H1 (cell line): ENCODE measurements around the gene PLAU. TPM values are rescaled to one million over a fixed set of nuclear protein-coding genes. Genes with fewer than 3 reads are reported as not detected.

Experiments used
- CTCF ChIA-PET: fragments of 300-600 bp; sonication (Branson Sonifier 250); formaldehyde crosslinking; loops from one replicate; lab custom pipeline; 2021; ENCODE audit not compliant: partially characterized antibody; lab: Charles Lee
- POLR2A ChIA-PET: fragments of 300-600 bp; sonication (Branson Sonifier 250); formaldehyde crosslinking; loops from one replicate; lab custom pipeline; 2021; ENCODE audit warnings: inconsistent platforms; ENCODE audit not compliant: partially characterized antibody; lab: Charles Lee
- DNase-seq, 2 experiments: peaks; one replicate each; pipeline versions ENCODE4 v3.0.0 to v3.0.0-alpha.2; 2010 to 2022; ENCODE audit warnings: low spot score in 2 of 2, low read depth in 1 of 2, mixed read lengths in 1 of 2
- FAIRE-seq: peaks from 2 replicates; lab custom pipeline; 2011; peaks lifted over from hg19 to GRCh38; lab: Jason Lieb, UNC
- H2AFZ ChIP-seq: 2 replicates; pipeline ENCODE4 v1.8.1; 2012; ENCODE audit warnings: low read length, inconsistent platforms
- H2AK5ac ChIP-seq: 2 replicates; pipeline ENCODE4 v1.6.1; 2013; ENCODE audit warnings: low read depth, low read length
- H2BK120ac ChIP-seq: replicated peaks from 2 replicates; pipeline ENCODE3; 2013; ENCODE audit warnings: low read depth, low read length, inconsistent platforms
- H2BK12ac ChIP-seq: 2 replicates; pipeline ENCODE4 v1.6.1; 2013; ENCODE audit warnings: low read depth, low read length
- H2BK15ac ChIP-seq: 2 replicates; pipeline ENCODE4 v1.6.1; 2013; ENCODE audit warnings: low read length
- H2BK20ac ChIP-seq: 2 replicates; pipeline ENCODE4 v1.6.1; 2013; ENCODE audit warnings: low read length
- H2BK5ac ChIP-seq: 2 replicates; pipeline ENCODE4 v1.6.1; 2013; ENCODE audit warnings: low read depth, low read length
- H3K14ac ChIP-seq: 2 replicates; pipeline ENCODE4 v1.6.1; 2013; ENCODE audit warnings: inconsistent platforms; ENCODE audit not compliant: insufficient read length
- H3K18ac ChIP-seq: 2 replicates; pipeline ENCODE4 v1.6.1; 2013; ENCODE audit warnings: low read length; ENCODE audit errors: extremely low read depth
- H3K23ac ChIP-seq: 2 replicates; pipeline ENCODE4 v1.6.1; 2013; ENCODE audit warnings: inconsistent platforms; ENCODE audit not compliant: insufficient read length
- H3K23me2 ChIP-seq: 2 replicates; pipeline ENCODE4 v1.6.1; 2013; ENCODE audit warnings: low read depth, low read length
- H3K27ac ChIP-seq: 2 replicates; pipeline ENCODE4 v1.6.1; 2011; ENCODE audit warnings: low read depth, low read length, inconsistent platforms
- H3K27me3 ChIP-seq, 4 experiments: replicated peaks in 1 of 4; 1 replicate in 1 of 4; 2 replicates in 3 of 4; pipeline versions ENCODE4 v1.6.1 to v1.8.1; 2011 to 2013; ENCODE audit warnings: low read length in 3 of 4, mild to moderate bottlenecking in 3 of 4, inconsistent platforms in 2 of 4, mixed read lengths in 2 of 4, moderate library complexity in 1 of 4; ENCODE audit not compliant: control insufficient read depth in 3 of 4, insufficient read depth in 3 of 4; ENCODE audit errors: extremely low read depth in 1 of 4
- H3K36me3 ChIP-seq, 4 experiments: 2 replicates each; pipeline versions ENCODE4 v1.6.1 to v1.8.1; 2011 to 2013; ENCODE audit warnings: mild to moderate bottlenecking in 4 of 4, low read length in 3 of 4, moderate library complexity in 2 of 4, control low read depth in 1 of 4, inconsistent platforms in 1 of 4; ENCODE audit not compliant: insufficient read depth in 4 of 4, control insufficient read depth in 2 of 4
- H3K4ac ChIP-seq: replicated peaks from 2 replicates; pipeline ENCODE3; 2013; ENCODE audit warnings: low read length, low read depth, mixed read lengths, inconsistent platforms; ENCODE audit not compliant: insufficient read length
- H3K4me1 ChIP-seq, 4 experiments: replicated peaks in 1 of 4; 1 replicate in 1 of 4; 2 replicates in 3 of 4; pipeline versions ENCODE4 v1.6.1 to v1.8.1; 2011 to 2013; ENCODE audit warnings: low read length in 3 of 4, inconsistent platforms in 2 of 4, mixed read lengths in 1 of 4; ENCODE audit not compliant: insufficient read depth in 4 of 4, control insufficient read depth in 3 of 4
- H3K4me2 ChIP-seq, 2 experiments: 2 replicates each; pipeline versions ENCODE4 v1.6.1 to v1.8.1; 2011 to 2013; ENCODE audit warnings: low read depth in 2 of 2, low read length in 2 of 2, control low read depth in 1 of 2, inconsistent platforms in 1 of 2, mild to moderate bottlenecking in 1 of 2; ENCODE audit not compliant: insufficient read depth in 1 of 2
- H3K4me3 ChIP-seq, 4 experiments: fragments of 200-600, 300-600 bp in 1 of 4; sonication (generic), shearing (Covaris generic), sonication (Bioruptor Twin) in 1 of 4; 2 replicates each; pipeline versions ENCODE4 v1.5.1 to v1.8.1; 2011 to 2016; ENCODE audit warnings: low read length in 4 of 4, low read depth in 3 of 4, control low read depth in 2 of 4, inconsistent platforms in 2 of 4, mild to moderate bottlenecking in 2 of 4, mixed read lengths in 1 of 4, moderate library complexity in 1 of 4; ENCODE audit not compliant: insufficient read depth in 2 of 4; ENCODE audit errors: extremely low read depth in 1 of 4
- H3K56ac ChIP-seq: replicated peaks from 2 replicates; pipeline ENCODE3; 2013; ENCODE audit warnings: low read depth, mild to moderate bottlenecking, mixed read lengths, low read length, inconsistent platforms; ENCODE audit not compliant: insufficient read length
- H3K79me1 ChIP-seq: 2 replicates; pipeline ENCODE4 v1.6.1; 2013; ENCODE audit warnings: low read depth, low read length, control low read depth
- H3K79me2 ChIP-seq, 2 experiments: 2 replicates each; pipeline versions ENCODE4 v1.6.1 to v1.8.1; 2012 to 2013; ENCODE audit warnings: low read length in 2 of 2, mild to moderate bottlenecking in 2 of 2, inconsistent platforms in 1 of 2; ENCODE audit not compliant: insufficient read depth in 2 of 2, control insufficient read depth in 1 of 2
- H3K9ac ChIP-seq, 4 experiments: replicated peaks in 1 of 4; 1 replicate in 1 of 4; 2 replicates in 3 of 4; pipeline versions ENCODE4 v1.6.1 to v1.8.1; 2011 to 2013; ENCODE audit warnings: low read depth in 3 of 4, low read length in 3 of 4, control low read depth in 2 of 4, mild to moderate bottlenecking in 2 of 4, moderate library complexity in 2 of 4, inconsistent platforms in 1 of 4; ENCODE audit errors: extremely low read depth in 1 of 4
- H3K9me3 ChIP-seq, 2 experiments: 2 replicates each; pipeline versions ENCODE4 v1.6.1 to v1.8.1; 2012 to 2013; ENCODE audit warnings: mild to moderate bottlenecking in 2 of 2, moderate library complexity in 2 of 2, control low read depth in 1 of 2, inconsistent platforms in 1 of 2, low read depth in 1 of 2, low read length in 1 of 2, mixed read lengths in 1 of 2; ENCODE audit not compliant: insufficient read depth in 2 of 2
- H4K20me1 ChIP-seq, 2 experiments: replicated peaks in 1 of 2; 2 replicates each; pipeline versions ENCODE3 to v1.8.1; 2011 to 2013; ENCODE audit warnings: inconsistent platforms in 2 of 2, low read length in 2 of 2, mild to moderate bottlenecking in 1 of 2; ENCODE audit not compliant: insufficient read depth in 2 of 2, control insufficient read depth in 1 of 2
- H4K5ac ChIP-seq: 2 replicates; pipeline ENCODE4 v1.6.1; 2013; ENCODE audit warnings: low read length, low read depth, mixed read lengths, inconsistent platforms; ENCODE audit not compliant: insufficient read length
- H4K8ac ChIP-seq: 2 replicates; pipeline ENCODE4 v1.8.0; 2013; ENCODE audit warnings: mild to moderate bottlenecking, moderate library complexity, low read length, inconsistent platforms; ENCODE audit not compliant: insufficient read depth; ENCODE audit errors: extremely low read depth
- H4K91ac ChIP-seq: replicated peaks from 2 replicates; pipeline ENCODE3; 2013; ENCODE audit warnings: low read length, mixed read lengths, inconsistent platforms; ENCODE audit not compliant: insufficient read length
- CBX8 ChIP-seq: fragments of 300-800, 300-1000 bp; sonication (generic); IDR thresholded peaks from 2 replicates; pipeline ENCODE4 v1.7.1; 2016; ENCODE audit warnings: low read depth, low read length, borderline replicate concordance
- WGBS, 2 experiments: shearing (Covaris generic) in 1 of 2; methylation state at CpG; one replicate each; pipeline versions ENCODE4 v1.1.6 to v1.1.7; 2013 to 2015; ENCODE audit warnings: low lambda C conversion rate in 2 of 2, mixed read lengths in 2 of 2, inconsistent platforms in 1 of 2, low coverage in 1 of 2, missing lambda C conversion rate in 1 of 2; ENCODE audit not compliant: insufficient replicate concordance in 2 of 2, insufficient coverage in 1 of 2, insufficient read length in 1 of 2; ENCODE audit errors: extremely low coverage in 1 of 2, missing lambda C conversion rate in 1 of 2; 5-methylcytosine and 5-hydroxymethylcytosine counted together
- polyA plus RNA-seq, 7 experiments: library from polyadenylated mRNA; depleted of rRNA in 3 of 7; stranded (reverse) in 5 of 7; unstranded in 2 of 7; fragments of >200 nt in 5 of 7; fragments of 200-250 nt in 2 of 7; gene quantifications; 1 replicate in 5 of 7; 2 replicates in 1 of 7; 4 replicates in 1 of 7; pipeline versions ENCODE4 v1.2.1 to v1.2.3, GENCODE V29; 2011 to 2013; ENCODE audit warnings: missing spikeins in 2 of 7, mixed read lengths in 2 of 7
- total RNA-seq: library from RNA; stranded (reverse); fragmentation: NEBNext Ultra II Directional; extraction: Animal tissue kit (Norgen Biotek cat#: 25700); gene quantifications from 2 replicates; pipeline ENCODE4 v1.2.1, GENCODE V29; 2021

PLAU gene
- total and polyA plus RNA-seq, 2 of the 8 experiments (the other 6 are each of a cell fraction or from before 2014, with no cell fraction given): 16.2 to 26.1 TPM

DNA sequence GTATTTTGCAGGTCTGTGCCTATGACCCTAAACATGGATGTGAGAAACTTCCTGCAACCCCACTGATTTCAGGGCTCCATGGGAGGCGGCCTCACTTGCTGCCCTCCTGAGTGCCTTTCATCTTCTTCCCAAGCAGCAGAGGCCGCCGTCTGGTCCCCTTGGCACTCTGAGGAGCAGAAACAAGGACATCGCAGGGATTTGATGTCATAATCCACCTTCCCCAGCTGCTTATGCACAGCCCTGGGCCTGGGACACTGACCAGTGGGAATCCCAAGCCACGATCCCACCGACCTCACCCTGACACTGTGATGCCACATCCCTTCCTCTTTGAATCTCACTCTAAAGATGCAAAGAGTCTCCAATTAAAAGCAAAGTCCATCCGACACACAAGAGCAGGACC is 44.3 kb upstream of the PLAU start:
- no peak overlapping the region for H3K9ac ChIP-seq

More for the DNA sequence above, 44.3 kb upstream of the PLAU start:
- Histone ChIP-seq H2BK12ac (peak overlapping the region; percentile 87; the same call in 1 of the 2 replicates), H3K4ac (no peak overlapping the region), H3K27ac (no peak overlapping the region; the same call in 1 of the 2 replicates), H2BK20ac (0 out of 2 replicates have a peak overlapping the region, but pooled peaks have one; percentile 48), H3K4me2 (no peak overlapping the region), H3K79me2 (peaks cover 0 to 50% of the 10 kb centered on the region in 2 experiments; a peak in 3 of 4 replicates), H2BK5ac (no peak overlapping the region), H4K5ac (no peak overlapping the region), H3K23me2 (no peaks in the 10 kb centered on the region), H3K27me3 (no peaks in the 10 kb centered on the region), H2AK5ac (no peak overlapping the region), H3K56ac (no peak overlapping the region), H2BK120ac (no peak overlapping the region), H3K4me3 (no peak overlapping the region), H4K91ac (no peak overlapping the region), H3K4me1 (peaks cover 0 to 9% (median 4%) of the 10 kb centered on the region in 4 experiments; a peak in 6 of 7 replicates), H3K36me3 (peaks cover 4 to 31% (median 9%) of the 10 kb centered on the region in 4 experiments; a peak in 6 of 8 replicates), H2AFZ (no peak overlapping the region), H2BK15ac (no peak overlapping the region), H4K8ac (no peak overlapping the region), H3K9me3 (no peaks in the 10 kb centered on the region), H3K79me1 (peaks cover 27% of the 10 kb centered on the region), H3K23ac (no peak overlapping the region), H3K14ac (no peak overlapping the region), H3K18ac (no peak overlapping the region), H4K20me1 (peaks cover 11 to 41% of the 10 kb centered on the region in 2 experiments)
- ChIA-PET POLR2A (interaction anchor here (0.6 to 4.2 kb wide), 8 partner anchors 9 to 289 kb away, joined by 3 to 17 read pairs (median 5); partner anchors contain the start of gene PLAU), CTCF (interaction anchor here (0.6 to 18.1 kb wide), 10 partner anchors 12 to 215 kb away, joined by 3 to 243 read pairs (median 4); partner anchors contain the start of gene CAMK2G)
- 94% methylated on average over 7 of the region's 7 CpGs; no CpG with 5 or more reads in 1 of the 2 experiments for whole genome bisulfite sequencing, 2 experiments
- DNase-seq (no peak), FAIRE-seq (no peak)
- no peak for TF ChIP-seq CBX8
